CD4-positive, CD25-positive, alpha-beta regulatory T cell (primary cell): ENCODE data around the gene DDX55. TPM values are rescaled to one million over a fixed set of nuclear protein-coding genes. Genes with fewer than 3 reads are reported as not detected.
A peak's percentile ranks its signal among the peaks of the same experiment; 100 is the strongest.
"Not testable (repeated sequence)": the region's sequence is repeated elsewhere in the genome, so short reads cannot be mapped to it uniquely, and the experiment has no call there.

ENCODE experiments used
- ATAC-seq, 2 donors: fragments of 150-1000 bp; cut with Tn5 transposase; one replicate each; pipeline ENCODE4 v1.10.0; 2021; ENCODE audit warnings: low read depth in 2 of 2, moderate number of reproducible peaks in 2 of 2, moderate library complexity in 1 of 2
- DNase-seq, 3 donors: peaks; one replicate each; pipeline versions ENCODE4 v3.0.0 to v3.0.0-alpha.2; 2012 to 2022; ENCODE audit warnings: mixed read lengths in 1 of 3
- H3K27ac ChIP-seq: one replicate; pipeline ENCODE4 v1.7.0; 2013; ENCODE audit warnings: mild to moderate bottlenecking, low read length; ENCODE audit not compliant: insufficient read depth, poor library complexity, severe bottlenecking
- H3K27me3 ChIP-seq: one replicate; pipeline ENCODE4 v1.7.0; 2013; ENCODE audit warnings: low read length; ENCODE audit not compliant: control insufficient read depth, insufficient read depth
- H3K36me3 ChIP-seq: one replicate; pipeline ENCODE4 v1.7.0; 2013; ENCODE audit warnings: mild to moderate bottlenecking, low read length, moderate library complexity; ENCODE audit not compliant: control insufficient read depth, insufficient read depth
- H3K4me1 ChIP-seq: 2 replicates; pipeline ENCODE4 v1.7.0; 2013; ENCODE audit warnings: mild to moderate bottlenecking, low read length; ENCODE audit not compliant: insufficient read depth, control insufficient read depth, poor library complexity, severe bottlenecking
- H3K4me3 ChIP-seq: one replicate; pipeline ENCODE4 v1.7.0; 2013; ENCODE audit warnings: low read depth, mild to moderate bottlenecking, low read length, moderate library complexity
- H3K9me3 ChIP-seq, 2 experiments: 1 replicate in 1 of 2; 2 replicates in 1 of 2; pipeline ENCODE4 v1.7.0; 2013; ENCODE audit warnings: low read length in 2 of 2, mild to moderate bottlenecking in 1 of 2, moderate library complexity in 1 of 2; ENCODE audit not compliant: control insufficient read depth in 2 of 2
- H3K27ac Mint-ChIP-seq, 3 donors: one replicate each; pipeline ENCODE4 v1.8.0; 2020 to 2022; ENCODE audit warnings: mild to moderate bottlenecking in 3 of 3, mixed read lengths in 3 of 3, moderate library complexity in 2 of 3
- H3K27me3 Mint-ChIP-seq: one replicate; pipeline ENCODE4 v1.8.0; 2022; ENCODE audit warnings: mild to moderate bottlenecking, mixed read lengths
- H3K36me3 Mint-ChIP-seq: one replicate; pipeline ENCODE4 v1.8.0; 2020; ENCODE audit warnings: mixed read lengths
- H3K4me1 Mint-ChIP-seq, 4 donors: one replicate each; pipeline ENCODE4 v1.8.0; 2020 to 2022; ENCODE audit warnings: mixed read lengths in 4 of 4, mild to moderate bottlenecking in 1 of 4
- H3K4me3 Mint-ChIP-seq, 4 donors: one replicate each; pipeline ENCODE4 v1.8.0; 2020 to 2022; ENCODE audit warnings: mild to moderate bottlenecking in 4 of 4, mixed read lengths in 4 of 4, moderate library complexity in 3 of 4
- H3K9me3 Mint-ChIP-seq, 7 donors: one replicate each; pipeline ENCODE4 v1.8.0; 2020 to 2022; ENCODE audit warnings: mixed read lengths in 7 of 7, mild to moderate bottlenecking in 3 of 7, moderate library complexity in 2 of 7
- polyA plus RNA-seq, 4 donors: library from polyadenylated mRNA; unstranded; fragments of 300-500 nt; fragmentation: Illumina TruSeq; gene quantifications; one replicate each; pipeline ENCODE4 v1.2.3, GENCODE V29; 2021
- total RNA-seq: library from RNA; stranded (reverse); gene quantifications from one replicate; pipeline ENCODE4 v1.2.3, GENCODE V29; 2022

The DDX55 gene, protein sequence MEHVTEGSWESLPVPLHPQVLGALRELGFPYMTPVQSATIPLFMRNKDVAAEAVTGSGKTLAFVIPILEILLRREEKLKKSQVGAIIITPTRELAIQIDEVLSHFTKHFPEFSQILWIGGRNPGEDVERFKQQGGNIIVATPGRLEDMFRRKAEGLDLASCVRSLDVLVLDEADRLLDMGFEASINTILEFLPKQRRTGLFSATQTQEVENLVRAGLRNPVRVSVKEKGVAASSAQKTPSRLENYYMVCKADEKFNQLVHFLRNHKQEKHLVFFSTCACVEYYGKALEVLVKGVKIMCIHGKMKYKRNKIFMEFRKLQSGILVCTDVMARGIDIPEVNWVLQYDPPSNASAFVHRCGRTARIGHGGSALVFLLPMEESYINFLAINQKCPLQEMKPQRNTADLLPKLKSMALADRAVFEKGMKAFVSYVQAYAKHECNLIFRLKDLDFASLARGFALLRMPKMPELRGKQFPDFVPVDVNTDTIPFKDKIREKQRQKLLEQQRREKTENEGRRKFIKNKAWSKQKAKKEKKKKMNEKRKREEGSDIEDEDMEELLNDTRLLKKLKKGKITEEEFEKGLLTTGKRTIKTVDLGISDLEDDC
- total RNA-seq (25.1 TPM), polyA plus RNA-seq (10 to 100 TPM; 13.9 to 18.0 (median 15.1) TPM)

DNA sequence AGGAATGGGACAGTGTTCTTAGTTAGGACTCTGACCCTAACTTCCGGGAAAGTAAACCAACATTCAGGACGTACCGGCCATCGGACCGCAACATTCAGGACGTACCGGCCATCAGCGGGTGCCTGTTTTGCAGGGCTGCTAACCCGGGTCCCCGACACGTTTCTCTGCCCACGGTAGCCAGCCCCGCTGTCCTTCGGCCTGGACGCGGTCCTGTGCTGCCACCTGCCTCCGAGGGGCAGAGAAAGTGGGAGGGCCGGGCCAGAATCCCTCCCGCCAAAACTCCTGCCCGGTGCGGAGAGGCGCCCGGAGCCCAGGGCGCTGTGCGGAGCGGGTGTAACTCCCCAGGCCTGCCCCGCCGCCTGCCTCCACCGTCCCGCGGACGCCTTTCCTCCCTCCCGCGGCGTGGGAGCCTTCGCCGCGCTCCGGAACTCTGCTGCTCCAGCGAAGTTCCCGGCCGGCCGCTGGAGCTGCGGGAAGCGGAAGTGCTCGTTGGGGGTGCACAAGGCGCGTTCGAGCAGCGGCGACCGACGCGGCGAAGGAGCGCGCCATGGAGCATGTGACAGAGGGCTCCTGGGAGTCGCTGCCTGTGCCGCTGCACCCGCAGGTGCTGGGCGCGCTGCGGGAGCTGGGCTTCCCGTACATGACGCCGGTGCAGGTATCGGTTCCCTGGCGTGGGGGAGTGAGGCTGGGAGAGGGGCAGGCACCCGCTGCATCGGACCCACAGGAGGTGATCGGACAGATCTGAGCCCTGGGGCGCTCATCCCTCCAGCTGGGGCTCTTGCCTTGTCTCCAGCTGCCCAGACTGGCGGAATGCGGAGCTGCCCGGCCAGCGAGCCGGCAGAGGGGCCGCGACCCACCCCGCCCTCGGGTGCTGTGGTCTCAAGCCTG, at the start of gene DDX55:
Gene DDX55 (plus strand): TSS at position 498 of the 888 bp plus-strand sequence. CDS start 50 bp downstream, at position 548.
- Histone ChIP-seq H3K27ac (peak within 1 kb of the TSS; percentile 85), H3K9me3 (no peaks in the 10 kb centered on the region), H3K4me1 (peaks cover 12% of the 10 kb centered on the region), H3K4me3 (peak within 1 kb of the TSS; percentile 96), H3K36me3 (peaks cover 30% of the 10 kb centered on the region), H3K27me3 (no peaks in the 10 kb centered on the region)
- Mint-ChIP-seq H3K4me3 (peak within 1 kb of the TSS; percentile 95 to 98 (median 98)), H3K9me3 (peaks cover 0 to 2% (median 0%) of the 10 kb centered on the region in 7 donors), H3K27ac (peak within 1 kb of the TSS; percentile 92 to 97 (median 95)), H3K36me3 (peaks cover 12% of the 10 kb centered on the region), H3K4me1 (peaks cover 6 to 48% (median 25%) of the 10 kb centered on the region in 4 donors), H3K27me3 (no peaks in the 10 kb centered on the region)
- ATAC-seq (peak; percentile 93 to 97), DNase-seq (peak; percentile 84 to 93 (median 85))

DNA sequence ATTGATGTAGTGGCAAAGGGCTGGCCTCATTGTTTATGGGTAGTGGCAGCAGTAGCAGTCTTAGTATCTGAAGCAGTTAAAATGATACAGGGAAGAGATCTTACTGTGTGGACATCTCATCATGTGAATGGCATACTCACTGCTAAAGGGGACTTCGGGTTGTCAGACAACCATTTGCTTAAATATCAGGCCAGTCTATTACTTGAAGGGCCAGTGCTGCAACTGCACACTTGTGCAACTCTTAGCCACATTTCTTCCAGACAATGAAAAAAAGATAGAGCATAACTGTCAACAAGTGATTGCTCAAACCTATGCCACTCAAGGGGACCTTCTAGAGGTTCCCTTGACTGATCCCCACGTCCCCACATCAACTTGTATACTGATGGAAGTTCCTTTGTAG, 47.8 kb upstream of the DDX55 start:
- not testable (repeated sequence) for H3K27ac ChIP-seq

DNA sequence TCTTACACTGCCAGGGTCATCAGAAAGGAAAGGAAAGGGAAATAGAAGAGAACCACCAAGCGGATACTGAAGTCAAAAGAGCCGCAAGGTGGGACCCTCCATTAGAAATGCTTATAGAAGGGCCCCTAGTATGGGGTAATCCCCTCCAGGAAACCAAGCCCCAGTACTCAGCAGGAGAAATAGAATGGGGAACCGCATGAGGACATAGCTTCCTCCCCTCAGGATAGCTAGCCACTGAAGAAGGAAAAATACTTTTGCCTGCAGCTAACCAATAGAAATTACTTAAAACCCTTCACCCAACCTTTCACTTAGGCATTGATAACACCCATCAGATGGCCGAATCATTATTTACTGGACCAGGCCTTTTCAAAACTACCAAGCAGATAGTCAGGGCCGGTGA, 47.1 kb upstream of the DDX55 start:
- H3K36me3 Mint-ChIP-seq, H3K36me3 ChIP-seq, H3K4me3 Mint-ChIP-seq, DNase-seq, H3K4me1 Mint-ChIP-seq, H3K27me3 ChIP-seq, H3K27ac Mint-ChIP-seq, H3K9me3 Mint-ChIP-seq, H3K4me3 ChIP-seq, H3K9me3 ChIP-seq, ATAC-seq, H3K27ac ChIP-seq, H3K4me1 ChIP-seq: not testable (repeated sequence)
- H3K27me3 Mint-ChIP-seq, result peaks cover 11% of the 10 kb centered on the region

More for the DNA sequence above, 47.8 kb upstream of the DDX55 start:
- not testable (repeated sequence) for H3K27me3 ChIP-seq, H3K27ac Mint-ChIP-seq, H3K36me3 ChIP-seq, H3K9me3 ChIP-seq, H3K4me3 Mint-ChIP-seq, H3K9me3 Mint-ChIP-seq, H3K36me3 Mint-ChIP-seq, ATAC-seq, H3K4me1 Mint-ChIP-seq, H3K4me1 ChIP-seq, DNase-seq, H3K4me3 ChIP-seq
- peaks cover 11% of the 10 kb centered on the region for H3K27me3 Mint-ChIP-seq

DNA sequence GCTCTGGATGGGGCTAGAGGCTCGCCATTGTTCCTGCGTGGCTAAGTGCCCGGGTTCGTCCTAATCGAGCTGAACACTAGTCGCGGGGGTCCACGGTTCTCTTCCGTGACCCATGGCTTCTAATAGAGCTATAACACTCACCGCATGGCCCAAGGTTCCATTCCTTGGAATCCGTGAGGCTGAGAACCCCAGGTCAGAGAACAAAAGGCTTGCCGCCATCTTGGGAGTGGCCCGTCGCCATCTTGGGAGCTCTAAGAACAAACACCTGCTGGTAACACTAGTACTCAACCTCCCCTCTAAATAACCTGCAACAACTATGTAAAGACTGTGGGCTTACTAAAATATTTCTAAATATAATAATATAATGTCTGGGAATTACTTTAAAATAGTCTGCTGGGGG, 43.4 kb upstream of the DDX55 start:
- H3K36me3 ChIP-seq, H3K9me3 Mint-ChIP-seq, ATAC-seq, H3K27ac Mint-ChIP-seq, H3K36me3 Mint-ChIP-seq, H3K27me3 Mint-ChIP-seq, H3K27ac ChIP-seq, H3K4me1 ChIP-seq, H3K4me3 Mint-ChIP-seq, DNase-seq, H3K9me3 ChIP-seq, H3K27me3 ChIP-seq, H3K4me1 Mint-ChIP-seq, H3K4me3 ChIP-seq: not testable (repeated sequence)

DNA sequence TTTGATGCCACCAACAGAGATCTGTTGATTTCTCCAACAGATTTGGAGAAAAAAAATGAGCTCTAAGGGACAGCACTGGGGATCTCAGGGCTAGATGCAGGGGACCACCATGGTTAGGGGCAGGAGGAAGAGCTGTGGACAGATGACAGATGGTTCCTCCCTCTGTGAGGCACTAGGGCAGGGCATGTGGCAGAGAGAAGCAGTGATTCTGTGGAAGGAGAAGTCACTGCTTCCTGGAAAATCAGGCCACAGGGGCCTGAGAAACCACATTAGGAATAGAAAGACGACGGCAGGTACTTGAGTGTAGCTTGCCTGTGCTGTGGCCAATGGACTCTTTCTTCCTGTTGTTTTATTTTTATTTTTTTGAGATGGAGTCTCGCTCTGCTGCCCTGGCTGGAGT, 42.4 kb upstream of the DDX55 start:
- Mint-ChIP-seq H3K36me3 (no peaks in the 10 kb centered on the region), H3K9me3 (no peaks in the 10 kb centered on the region), H3K27ac (no peak overlapping the region), H3K4me1 (no peaks in the 10 kb centered on the region), H3K4me3 (no peak overlapping the region), H3K27me3 (peaks cover 6% of the 10 kb centered on the region)
- no peaks in the 10 kb centered on the region for H3K36me3 ChIP-seq
- DNase-seq (no peak), ATAC-seq (no peak)
- no peaks in the 10 kb centered on the region for H3K9me3 ChIP-seq
- no peaks in the 10 kb centered on the region for H3K27me3 ChIP-seq
- H3K4me3 ChIP-seq, result no peak overlapping the region
- no peaks in the 10 kb centered on the region for H3K4me1 ChIP-seq
- H3K27ac ChIP-seq, result no peak overlapping the region

- Histone ChIP-seq H3K27me3 (no peaks in the 10 kb centered on the region), H3K4me3 (no peak overlapping the region), H3K9me3 (no peaks in the 10 kb centered on the region), H3K27ac (no peak overlapping the region), H3K36me3 (no peaks in the 10 kb centered on the region), H3K4me1 (no peaks in the 10 kb centered on the region)
- Mint-ChIP-seq H3K9me3 (no peaks in the 10 kb centered on the region), H3K4me1 (peaks cover 0 to 6% (median 3%) of the 10 kb centered on the region in 4 donors), H3K27me3 (peaks cover 24% of the 10 kb centered on the region), H3K4me3 (no peak overlapping the region), H3K36me3 (no peaks in the 10 kb centered on the region), H3K27ac (no peak overlapping the region)
- ATAC-seq, result no peak
- DNase-seq, result no peak
Measured at GRCh38 chr12:123571343-123571813, 30.5 kb upstream of the DDX55 start.

- H3K4me3 Mint-ChIP-seq, result no peak overlapping the region
- peaks cover 24% of the 10 kb centered on the region for H3K27me3 Mint-ChIP-seq
- ATAC-seq, result no peak
- H3K27ac Mint-ChIP-seq, result no peak overlapping the region
- no peaks in the 10 kb centered on the region for H3K9me3 ChIP-seq
- no peaks in the 10 kb centered on the region for H3K27me3 ChIP-seq
- H3K9me3 Mint-ChIP-seq, result no peaks in the 10 kb centered on the region
- H3K36me3 Mint-ChIP-seq, result no peaks in the 10 kb centered on the region
- peaks cover 0 to 6% (median 3%) of the 10 kb centered on the region in 4 donors for H3K4me1 Mint-ChIP-seq
- no peak for DNase-seq
- no peaks in the 10 kb centered on the region for H3K36me3 ChIP-seq
- H3K4me3 ChIP-seq, result no peak overlapping the region
- no peaks in the 10 kb centered on the region for H3K4me1 ChIP-seq
- no peak overlapping the region for H3K27ac ChIP-seq
Measured at GRCh38 chr12:123572391-123572790, 29.5 kb upstream of the DDX55 start.
